ENCODE results near the gene USH2A.
"Not testable (repeated sequence)": the region's sequence is repeated elsewhere in the genome, so short reads cannot be mapped to it uniquely, and the experiment has no call there.

The USH2A gene

GRCh38 chr1:216350186-216350585 is 73.1 kb downstream of the USH2A start:
- intact Hi-C loops (cut with DNase I; ENCODE audit: low total_unique reads) = no loop called here

GRCh38 chr1:216346526-216346925 is 76.7 kb downstream of the USH2A start:
- H3K9me3 ChIP-seq = no peaks in the 10 kb centered on the region
- no peak for DNase-seq
- H3K4me3 ChIP-seq = no peak overlapping the region
- H3K27me3 ChIP-seq = no peaks in the 10 kb centered on the region
- no peak for TF ChIP-seq CTCF (IDR thresholded peaks at IDR 0.05)
- no peaks in the 10 kb centered on the region for H3K4me1 ChIP-seq
- no peak overlapping the region for H3K27ac ChIP-seq
- no peaks in the 10 kb centered on the region for H3K36me3 ChIP-seq
- intact Hi-C loops (cut with DNase I; ENCODE audit: low total_unique reads) = no loop called here

More at GRCh38 chr1:216350186-216350585, 73.1 kb downstream of the USH2A start:
- no peak for DNase-seq
- no peaks in the 10 kb centered on the region for H3K27me3 ChIP-seq
- no peaks in the 10 kb centered on the region for H3K4me1 ChIP-seq
- H3K36me3 ChIP-seq = no peaks in the 10 kb centered on the region
- H3K4me3 ChIP-seq = no peak overlapping the region
- no peaks in the 10 kb centered on the region for H3K9me3 ChIP-seq
- H3K27ac ChIP-seq = no peak overlapping the region
- no peak for TF ChIP-seq CTCF (IDR thresholded peaks at IDR 0.05)

GRCh38 chr1:216340542-216340941 is 82.7 kb downstream of the USH2A start:
- H3K4me3 ChIP-seq; DNase-seq; H3K27ac ChIP-seq; H3K9me3 ChIP-seq; H3K27me3 ChIP-seq; H3K4me1 ChIP-seq; intact Hi-C loops (cut with DNase I; ENCODE audit: low total_unique reads); H3K36me3 ChIP-seq: not testable (repeated sequence)

- DNase-seq = no peak
- Histone ChIP-seq H3K4me1 (no peaks in the 10 kb centered on the region), H3K27me3 (no peaks in the 10 kb centered on the region), H3K4me3 (no peak overlapping the region), H3K36me3 (no peaks in the 10 kb centered on the region), H3K27ac (no peak overlapping the region), H3K9me3 (peaks cover 0 to 6% (median 5%) of the 10 kb centered on the region in 3 donors)
- no peak for TF ChIP-seq CTCF (IDR thresholded peaks at IDR 0.05)
- intact Hi-C loops (cut with DNase I; ENCODE audit: low total_unique reads) = no loop called here
Measured at GRCh38 chr1:216332462-216332861, 90.8 kb downstream of the USH2A start.

GRCh38 chr1:216332003-216332402 is 91.2 kb downstream of the USH2A start:
- H3K4me3 ChIP-seq = no peak overlapping the region
- intact Hi-C loops (cut with DNase I; ENCODE audit: low total_unique reads) = no loop called here
- H3K36me3 ChIP-seq = no peaks in the 10 kb centered on the region
- no peak for DNase-seq
- no peaks in the 10 kb centered on the region for H3K27me3 ChIP-seq
- no peaks in the 10 kb centered on the region for H3K4me1 ChIP-seq
- no peak for TF ChIP-seq CTCF (IDR thresholded peaks at IDR 0.05)
- peaks cover 0 to 6% (median 5%) of the 10 kb centered on the region in 3 donors for H3K9me3 ChIP-seq
- H3K27ac ChIP-seq = no peak overlapping the region

GRCh38 chr1:216331211-216331610 is 92.0 kb downstream of the USH2A start:
- intact Hi-C loops (cut with DNase I; ENCODE audit: low total_unique reads) = no loop called here
- Histone ChIP-seq H3K9me3 (peaks cover 0 to 6% (median 5%) of the 10 kb centered on the region in 3 donors), H3K4me1 (no peaks in the 10 kb centered on the region), H3K27me3 (no peaks in the 10 kb centered on the region), H3K4me3 (no peak overlapping the region), H3K27ac (no peak overlapping the region), H3K36me3 (no peaks in the 10 kb centered on the region)
- no peak for TF ChIP-seq CTCF (IDR thresholded peaks at IDR 0.05)
- no peak for DNase-seq
